Measurements from ENCODE around the gene SPECC1L.
A peak's percentile ranks its signal among the peaks of the same experiment; 100 is the strongest.
"Not testable (repeated sequence)": the region's sequence is repeated elsewhere in the genome, so short reads cannot be mapped to it uniquely, and the experiment has no call there.

SPECC1L gene

GRCh38 chr22:24289114-24289513, 18.5 kb downstream of the SPECC1L start:
- peak; percentile 75 for DNase-seq (ENCODE audit: low read depth)

GRCh38 chr22:24289741-24290163, 19.1 kb downstream of the SPECC1L start:
- DNase-seq (ENCODE audit: low read depth) = peak; percentile 31

- no peak for DNase-seq (ENCODE audit: low read depth)
Observed at GRCh38 chr22:24290459-24290858, 19.8 kb downstream of the SPECC1L start.

DNA sequence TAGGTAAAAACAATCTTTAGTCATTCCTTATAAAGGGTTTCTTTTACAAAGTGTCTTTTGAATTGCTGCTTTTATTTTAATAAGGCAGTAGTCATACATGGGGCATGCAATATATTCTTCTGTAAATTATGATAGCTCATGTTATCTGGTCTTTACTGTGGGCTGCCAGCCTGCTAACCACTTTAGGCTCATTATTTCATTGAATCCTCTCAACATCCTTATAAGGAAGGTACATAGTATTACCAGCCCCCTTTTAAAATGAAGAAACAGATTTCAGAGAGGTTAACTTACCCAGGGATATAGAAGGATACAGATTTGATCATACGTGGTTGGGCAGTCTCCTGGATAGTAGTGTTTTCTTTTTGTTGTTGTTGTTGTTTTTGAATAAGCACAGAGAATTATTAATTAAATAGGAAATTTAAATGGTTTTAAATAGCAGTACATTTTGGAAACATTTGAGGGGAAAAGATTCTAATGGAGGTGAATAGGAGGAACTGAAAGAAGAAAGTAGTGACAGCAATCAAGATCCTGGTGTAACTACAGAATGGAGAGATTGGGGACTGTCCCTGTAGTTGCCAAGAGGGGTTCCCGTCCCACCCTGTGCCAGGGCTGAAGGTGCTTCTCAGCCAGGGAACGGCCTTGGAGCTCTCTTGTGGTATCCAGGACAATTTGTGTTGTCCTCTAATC, 21.0 kb downstream of the SPECC1L start:
- DNase-seq (ENCODE audit: low read depth) = no peak

DNA sequence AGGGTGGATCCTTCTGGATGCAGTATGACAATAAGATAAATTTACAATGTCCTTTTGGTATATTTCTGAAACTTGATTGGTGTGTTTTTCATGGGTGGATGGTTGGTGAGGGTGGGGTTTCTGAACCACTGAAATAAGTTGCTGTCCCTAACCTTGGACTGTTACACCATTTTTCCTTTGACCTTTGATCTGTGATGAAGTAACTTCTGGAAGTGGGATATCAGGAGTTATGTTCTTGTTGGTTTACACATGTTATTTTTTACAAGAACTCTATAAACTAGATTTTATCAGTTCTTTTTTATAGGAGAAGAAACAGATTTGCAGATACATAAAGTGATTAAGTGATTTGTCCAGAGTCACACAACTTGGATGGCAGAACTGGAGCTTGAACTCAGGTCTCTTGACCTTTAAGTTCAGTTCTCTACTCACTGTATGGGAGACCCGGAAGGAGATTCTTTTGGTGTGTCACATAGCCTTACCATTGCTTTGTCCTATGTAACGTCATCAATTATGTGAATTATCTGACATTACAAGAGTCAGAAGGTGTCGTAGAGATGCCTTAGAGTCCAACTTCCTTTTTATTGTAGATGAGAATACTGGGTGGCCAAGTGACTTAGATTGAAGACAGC, 21.7 kb downstream of the SPECC1L start:
- not testable (repeated sequence) for DNase-seq (ENCODE audit: low read depth)

DNA sequence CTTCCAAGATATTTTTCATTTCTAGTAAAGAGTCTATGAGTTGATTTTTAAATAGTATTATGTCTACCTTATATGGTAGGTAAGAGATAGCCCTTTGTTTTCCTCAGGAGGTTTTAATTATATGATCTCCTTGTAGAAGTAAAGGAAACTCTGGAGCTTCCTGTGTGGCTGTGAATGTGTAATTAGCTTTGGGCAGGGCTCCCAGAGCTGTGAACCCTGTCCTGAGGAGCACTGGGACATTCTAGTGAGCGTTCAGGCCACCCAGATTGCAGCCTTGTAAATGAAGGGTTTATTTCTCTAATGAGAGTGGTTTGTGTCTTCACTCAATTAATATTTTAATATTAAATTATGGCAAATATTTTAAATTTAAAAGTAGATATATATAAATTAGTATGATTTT, 24.3 kb downstream of the SPECC1L start:
- not testable (repeated sequence) for DNase-seq (ENCODE audit: low read depth)

- not testable (repeated sequence) for DNase-seq (ENCODE audit: low read depth)
Observed at GRCh38 chr22:24298497-24299155, 28.0 kb downstream of the SPECC1L start.

DNA sequence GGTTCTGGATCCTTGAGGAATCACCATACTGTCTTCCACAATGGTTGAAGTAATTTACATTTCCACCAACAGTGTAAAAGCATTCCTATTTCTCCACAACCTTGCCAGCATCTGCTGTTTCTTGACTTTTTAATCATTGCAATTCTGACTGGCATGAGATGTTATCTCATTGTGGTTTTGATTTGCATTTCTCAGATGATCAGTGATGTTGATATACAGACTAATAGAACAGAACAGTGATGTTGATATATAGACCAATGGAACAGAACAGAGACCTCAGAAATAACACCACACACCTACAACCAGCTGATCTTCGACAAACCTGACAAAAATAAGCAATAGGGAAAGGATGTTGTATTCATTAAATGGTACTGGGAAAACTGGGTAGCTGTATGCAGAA, 29.9 kb downstream of the SPECC1L start:
- DNase-seq (ENCODE audit: low read depth) = not testable (repeated sequence)

GRCh38 chr22:24302591-24302990, 32.0 kb downstream of the SPECC1L start:
- DNase-seq (ENCODE audit: low read depth) = no peak

DNA sequence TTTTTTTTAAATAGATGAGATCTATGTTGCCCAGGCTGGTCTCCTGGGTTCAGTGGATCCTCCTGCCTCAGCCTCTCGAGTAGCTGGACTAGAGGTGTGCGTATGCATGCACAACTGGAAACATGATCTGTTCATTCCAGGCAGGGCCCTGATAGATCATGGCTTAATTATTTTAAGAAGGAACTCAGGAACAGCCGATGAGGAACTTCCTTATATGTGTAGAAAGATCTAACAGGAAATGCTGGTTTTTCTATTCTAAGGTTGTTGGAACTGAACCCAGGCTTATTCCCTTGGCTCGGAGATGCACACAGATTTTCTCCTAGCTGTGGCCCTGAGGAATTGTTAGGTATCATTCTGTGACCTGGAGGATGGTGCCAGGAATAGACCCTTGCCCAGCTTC, 32.4 kb downstream of the SPECC1L start:
- no peak for DNase-seq (ENCODE audit: low read depth)

- no peak for DNase-seq (ENCODE audit: low read depth)
Observed at GRCh38 chr22:24304062-24304675, 33.5 kb downstream of the SPECC1L start.

GRCh38 chr22:24305260-24305692, 34.6 kb downstream of the SPECC1L start:
- peak; percentile 27 for DNase-seq (ENCODE audit: low read depth)

- no peak for DNase-seq (ENCODE audit: low read depth)
Observed at GRCh38 chr22:24310969-24311368, 40.3 kb downstream of the SPECC1L start.

- no peak for DNase-seq (ENCODE audit: low read depth)
Observed at GRCh38 chr22:24315367-24315966, 44.8 kb downstream of the SPECC1L start.

DNA sequence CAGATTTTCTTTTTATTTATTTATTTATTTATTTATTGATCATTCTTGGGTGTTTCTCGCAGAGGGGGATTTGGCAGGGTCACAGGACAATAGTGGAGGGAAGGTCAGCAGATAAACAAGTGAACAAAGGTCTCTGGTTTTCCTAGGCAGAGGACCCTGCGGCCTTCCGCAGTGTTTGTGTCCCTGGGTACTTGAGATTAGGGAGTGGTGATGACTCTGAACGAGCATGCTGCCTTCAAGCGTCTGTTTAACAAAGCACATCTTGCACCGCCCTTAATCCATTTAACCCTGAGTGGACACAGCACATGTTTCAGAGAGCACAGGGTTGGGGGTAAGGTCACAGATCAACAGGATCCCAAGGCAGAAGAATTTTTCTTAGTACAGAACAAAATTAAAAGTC, 45.6 kb downstream of the SPECC1L start:
- not testable (repeated sequence) for DNase-seq (ENCODE audit: low read depth)

DNA sequence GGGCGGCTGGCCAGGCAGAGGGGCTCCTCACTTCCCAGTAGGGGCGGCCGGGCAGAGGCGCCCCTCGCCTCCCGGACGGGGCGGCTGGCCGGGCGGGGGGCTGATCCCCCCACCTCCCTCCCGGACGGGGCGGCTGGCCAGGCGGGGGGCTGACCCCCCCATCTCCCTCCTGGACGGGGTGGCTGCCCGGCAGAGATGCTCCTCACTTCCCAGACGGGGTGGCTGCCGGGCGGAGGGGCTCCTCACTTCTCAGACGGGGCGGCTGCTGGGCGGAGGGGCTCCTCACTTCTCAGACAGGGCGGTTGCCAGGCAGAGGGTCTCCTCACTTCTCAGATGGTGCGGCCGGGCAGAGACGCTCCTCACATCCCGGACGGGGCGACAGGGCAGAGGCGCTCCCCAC, 46.9 kb downstream of the SPECC1L start:
- DNase-seq (ENCODE audit: low read depth) = not testable (repeated sequence)

DNA sequence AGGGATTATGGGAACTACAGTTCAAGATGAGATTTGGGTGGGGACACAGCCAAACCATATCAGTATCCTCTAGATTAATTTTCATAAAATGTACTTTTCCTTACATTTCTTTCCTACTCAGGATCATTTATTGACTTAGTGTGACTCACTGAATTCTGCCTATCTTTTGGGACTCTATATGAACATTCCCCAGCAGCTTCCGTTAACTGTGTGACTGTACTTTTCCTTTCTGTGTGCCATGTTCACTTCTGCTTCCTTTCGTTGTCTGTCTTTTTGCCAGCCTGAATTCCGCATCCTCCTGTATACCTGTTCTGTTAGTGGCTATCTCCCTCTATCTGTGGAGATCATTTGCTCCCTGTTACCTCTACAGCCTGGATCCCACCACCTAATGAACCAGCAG, 48.8 kb downstream of the SPECC1L start:
- DNase-seq (ENCODE audit: low read depth) = no peak

DNA sequence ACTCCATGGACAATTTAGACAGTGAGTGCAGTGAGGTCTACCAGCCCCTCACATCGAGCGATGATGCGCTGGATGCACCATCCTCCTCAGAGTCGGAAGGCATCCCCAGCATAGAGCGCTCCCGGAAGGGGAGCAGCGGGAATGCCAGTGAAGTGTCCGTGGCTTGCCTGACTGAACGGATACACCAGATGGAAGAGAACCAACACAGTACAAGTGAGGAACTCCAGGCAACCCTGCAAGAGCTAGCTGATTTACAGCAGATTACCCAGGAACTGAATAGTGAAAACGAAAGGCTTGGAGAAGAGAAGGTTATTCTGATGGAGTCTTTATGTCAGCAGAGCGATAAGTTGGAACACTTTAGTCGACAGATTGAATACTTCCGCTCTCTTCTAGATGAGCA, 51.4 kb downstream of the SPECC1L start:
- DNase-seq (ENCODE audit: low read depth) = no peak

DNA sequence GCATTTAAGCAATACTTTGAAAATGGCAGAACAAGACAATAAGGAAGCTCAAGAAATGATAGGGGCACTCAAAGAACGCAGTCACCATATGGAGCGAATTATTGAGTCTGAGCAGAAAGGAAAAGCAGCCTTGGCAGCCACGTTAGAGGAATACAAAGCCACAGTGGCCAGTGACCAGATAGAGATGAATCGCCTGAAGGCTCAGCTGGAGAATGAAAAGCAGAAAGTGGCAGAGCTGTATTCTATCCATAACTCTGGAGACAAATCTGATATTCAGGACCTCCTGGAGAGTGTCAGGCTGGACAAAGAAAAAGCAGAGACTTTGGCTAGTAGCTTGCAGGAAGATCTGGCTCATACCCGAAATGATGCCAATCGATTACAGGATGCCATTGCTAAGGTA, 51.9 kb downstream of the SPECC1L start:
- DNase-seq (ENCODE audit: low read depth) = no peak

DNA sequence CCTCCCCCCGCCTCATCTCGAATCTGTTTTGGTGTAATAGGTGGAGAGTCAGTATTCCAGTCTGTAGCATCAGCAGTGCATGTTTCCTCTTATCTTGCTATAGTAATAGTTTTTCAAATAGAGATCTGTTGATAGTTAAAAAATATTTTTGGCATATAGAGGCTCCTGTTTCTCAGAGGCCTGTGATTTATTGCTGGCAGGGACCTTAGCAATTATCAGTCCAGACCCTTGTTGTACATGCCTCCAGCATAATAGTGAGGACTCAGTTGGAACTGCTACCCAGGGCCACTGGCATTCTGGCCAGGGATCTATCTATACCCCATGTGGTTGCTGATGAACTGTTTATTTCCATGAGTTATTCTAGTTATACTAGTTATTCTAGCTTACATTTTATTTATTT, 52.6 kb downstream of the SPECC1L start:
- DNase-seq (ENCODE audit: low read depth) = no peak

DNA sequence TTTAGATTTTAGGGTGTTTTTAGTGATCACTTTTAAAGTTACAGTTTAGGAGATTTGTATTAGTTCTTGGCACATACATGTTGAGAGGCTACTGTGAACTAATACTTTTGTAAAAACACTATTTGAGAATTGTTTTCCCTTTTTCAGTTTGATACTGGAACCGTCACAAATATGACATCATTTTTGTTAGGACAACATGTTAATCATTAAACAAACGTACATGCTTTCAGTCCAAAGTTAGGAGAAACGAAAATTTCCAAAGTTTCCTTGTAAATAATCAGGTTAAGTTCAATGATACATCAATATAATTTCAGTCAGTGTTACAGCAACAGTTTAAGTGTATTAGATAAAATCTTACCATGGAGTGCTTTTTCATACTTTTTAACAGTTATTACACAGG, 53.1 kb downstream of the SPECC1L start:
- DNase-seq (ENCODE audit: low read depth) = no peak

- DNase-seq (ENCODE audit: low read depth) = no peak
Observed at GRCh38 chr22:24324137-24324536, 53.5 kb downstream of the SPECC1L start.

All from ELR (cell line).